C4-2B (cell line): ENCODE results near the gene CHST8.

Source experiments
- ZFX ChIP-seq: fragments of 450-650 bp; IDR thresholded peaks from 2 replicates; pipeline ENCODE4 v1.6.1; 2017
- TF ChIP-seq, protein P1 (sequence below): fragments of 450-650 bp; conservative IDR thresholded peaks from 2 replicates; pipeline ENCODE4 v1.5.1; 2017; ENCODE audit warnings: mild to moderate bottlenecking

- TF ChIP-seq, protein P1, sequence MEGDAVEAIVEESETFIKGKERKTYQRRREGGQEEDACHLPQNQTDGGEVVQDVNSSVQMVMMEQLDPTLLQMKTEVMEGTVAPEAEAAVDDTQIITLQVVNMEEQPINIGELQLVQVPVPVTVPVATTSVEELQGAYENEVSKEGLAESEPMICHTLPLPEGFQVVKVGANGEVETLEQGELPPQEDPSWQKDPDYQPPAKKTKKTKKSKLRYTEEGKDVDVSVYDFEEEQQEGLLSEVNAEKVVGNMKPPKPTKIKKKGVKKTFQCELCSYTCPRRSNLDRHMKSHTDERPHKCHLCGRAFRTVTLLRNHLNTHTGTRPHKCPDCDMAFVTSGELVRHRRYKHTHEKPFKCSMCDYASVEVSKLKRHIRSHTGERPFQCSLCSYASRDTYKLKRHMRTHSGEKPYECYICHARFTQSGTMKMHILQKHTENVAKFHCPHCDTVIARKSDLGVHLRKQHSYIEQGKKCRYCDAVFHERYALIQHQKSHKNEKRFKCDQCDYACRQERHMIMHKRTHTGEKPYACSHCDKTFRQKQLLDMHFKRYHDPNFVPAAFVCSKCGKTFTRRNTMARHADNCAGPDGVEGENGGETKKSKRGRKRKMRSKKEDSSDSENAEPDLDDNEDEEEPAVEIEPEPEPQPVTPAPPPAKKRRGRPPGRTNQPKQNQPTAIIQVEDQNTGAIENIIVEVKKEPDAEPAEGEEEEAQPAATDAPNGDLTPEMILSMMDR, result no peak
- TF ChIP-seq ZFX, result no peak
Measured at GRCh38 chr19:33802801-33803200, 181.0 kb downstream of the CHST8 start.
